ENCODE results near the gene POLE.
"Not testable (repeated sequence)": the region's sequence is repeated elsewhere in the genome, so short reads cannot be mapped to it uniquely, and the experiment has no call there.

Gene POLE

GRCh38 chr12:132695431-132695830, 8.3 kb upstream of the POLE start:
- no peaks in the 10 kb centered on the region for H3K4me1 ChIP-seq (ENCODE audit: insufficient read depth, low read length, poor library complexity, severe bottlenecking)
- H3K4me3 ChIP-seq (ENCODE audit: low read length, poor library complexity, severe bottlenecking) = no peak overlapping the region
- H3K9me2 ChIP-seq (replicated peaks; ENCODE audit: low read depth, low read length) = no peaks in the 10 kb centered on the region
- no peak overlapping the region for H3K4me2 ChIP-seq (ENCODE audit: low read depth, low read length, poor library complexity, severe bottlenecking)
- no peaks in the 10 kb centered on the region for H3K9me3 ChIP-seq (ENCODE audit: insufficient read depth, low read depth, low read length)
- TF ChIP-seq, protein P1, sequence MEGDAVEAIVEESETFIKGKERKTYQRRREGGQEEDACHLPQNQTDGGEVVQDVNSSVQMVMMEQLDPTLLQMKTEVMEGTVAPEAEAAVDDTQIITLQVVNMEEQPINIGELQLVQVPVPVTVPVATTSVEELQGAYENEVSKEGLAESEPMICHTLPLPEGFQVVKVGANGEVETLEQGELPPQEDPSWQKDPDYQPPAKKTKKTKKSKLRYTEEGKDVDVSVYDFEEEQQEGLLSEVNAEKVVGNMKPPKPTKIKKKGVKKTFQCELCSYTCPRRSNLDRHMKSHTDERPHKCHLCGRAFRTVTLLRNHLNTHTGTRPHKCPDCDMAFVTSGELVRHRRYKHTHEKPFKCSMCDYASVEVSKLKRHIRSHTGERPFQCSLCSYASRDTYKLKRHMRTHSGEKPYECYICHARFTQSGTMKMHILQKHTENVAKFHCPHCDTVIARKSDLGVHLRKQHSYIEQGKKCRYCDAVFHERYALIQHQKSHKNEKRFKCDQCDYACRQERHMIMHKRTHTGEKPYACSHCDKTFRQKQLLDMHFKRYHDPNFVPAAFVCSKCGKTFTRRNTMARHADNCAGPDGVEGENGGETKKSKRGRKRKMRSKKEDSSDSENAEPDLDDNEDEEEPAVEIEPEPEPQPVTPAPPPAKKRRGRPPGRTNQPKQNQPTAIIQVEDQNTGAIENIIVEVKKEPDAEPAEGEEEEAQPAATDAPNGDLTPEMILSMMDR (conservative IDR thresholded peaks at IDR 0.05; ENCODE audit: low read length) = no peak
- no peak for TF ChIP-seq EZH2phosphoT487 (IDR thresholded peaks at IDR 0.05; ENCODE audit: borderline replicate concordance)
- H2AFZ ChIP-seq (ENCODE audit: low read length) = no peak overlapping the region
- no peak overlapping the region for H3K9ac ChIP-seq (ENCODE audit: low read depth, low read length, poor library complexity, severe bottlenecking)
- H4K20me1 ChIP-seq (ENCODE audit: insufficient read depth, low read length, poor library complexity, severe bottlenecking) = no peaks in the 10 kb centered on the region
- peaks cover 8% of the 10 kb centered on the region for H3F3A ChIP-seq (ENCODE audit: low read depth)
- no peaks in the 10 kb centered on the region for H3K27me3 ChIP-seq (ENCODE audit: insufficient read depth, low read length, poor library complexity, severe bottlenecking)
- H3K36me3 ChIP-seq (ENCODE audit: insufficient read depth, low read length) = peaks cover 13% of the 10 kb centered on the region; the same call in 1 of the 2 replicates
- H3K79me2 ChIP-seq (ENCODE audit: insufficient read depth, low read length) = no peaks in the 10 kb centered on the region

DNA sequence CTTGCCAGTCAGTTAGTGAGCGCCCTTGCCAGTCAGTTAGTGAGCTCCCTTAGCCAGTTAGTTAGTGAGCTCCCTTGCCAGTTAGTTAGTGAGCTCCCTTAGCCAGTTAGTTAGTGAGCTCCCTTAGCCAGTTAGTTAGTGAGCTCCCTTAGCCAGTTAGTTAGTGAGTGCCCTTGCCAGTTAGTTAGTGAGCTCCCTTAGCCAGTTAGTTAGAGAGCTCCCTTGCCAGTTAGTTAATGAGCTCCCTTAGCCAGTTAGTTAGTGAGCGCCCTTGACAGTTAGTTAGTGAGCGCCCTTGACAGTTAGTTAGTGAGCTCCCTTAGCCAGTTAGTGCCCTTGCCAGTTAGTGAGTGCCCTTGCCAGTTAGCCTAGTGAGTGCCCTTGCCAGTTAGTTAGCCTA, 7.7 kb upstream of the POLE start:
- H3K4me1 ChIP-seq (ENCODE audit: insufficient read depth, low read length, poor library complexity, severe bottlenecking); H3K79me2 ChIP-seq (ENCODE audit: insufficient read depth, low read length); H3K4me3 ChIP-seq (ENCODE audit: low read length, poor library complexity, severe bottlenecking); H3K4me2 ChIP-seq (ENCODE audit: low read depth, low read length, poor library complexity, severe bottlenecking); H4K20me1 ChIP-seq (ENCODE audit: insufficient read depth, low read length, poor library complexity, severe bottlenecking); H2AFZ ChIP-seq (ENCODE audit: low read length); H3K9me3 ChIP-seq (ENCODE audit: insufficient read depth, low read depth, low read length); H3K9me2 ChIP-seq (replicated peaks; ENCODE audit: low read depth, low read length); H3K9ac ChIP-seq (ENCODE audit: low read depth, low read length, poor library complexity, severe bottlenecking); H3K27me3 ChIP-seq (ENCODE audit: insufficient read depth, low read length, poor library complexity, severe bottlenecking): not testable (repeated sequence)
- peaks cover 13% of the 10 kb centered on the region; the same call in 1 of the 2 replicates for H3K36me3 ChIP-seq (ENCODE audit: insufficient read depth, low read length)
- H3F3A ChIP-seq (ENCODE audit: low read depth) = peaks cover 12% of the 10 kb centered on the region

DNA sequence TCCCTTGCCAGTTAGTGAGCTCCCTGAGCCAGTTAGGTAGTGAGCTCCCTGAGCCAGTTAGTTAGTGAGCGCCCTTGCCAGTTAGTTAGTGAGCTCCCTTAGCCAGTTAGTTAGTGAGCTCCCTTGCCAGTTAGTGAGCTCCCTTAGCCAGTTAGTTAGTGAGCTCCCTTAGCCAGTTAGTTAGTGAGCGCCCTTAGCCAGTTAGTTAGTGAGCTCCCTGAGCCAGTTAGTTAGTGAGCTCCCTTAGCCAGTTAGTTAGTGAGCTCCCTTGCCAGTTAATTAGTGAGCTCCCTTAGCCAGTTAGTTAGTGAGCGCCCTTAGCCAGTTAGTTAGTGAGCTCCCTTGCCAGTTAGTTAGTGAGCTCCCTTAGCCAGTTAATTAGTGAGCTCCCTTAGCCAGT, 4.9 kb upstream of the POLE start:
- H3K4me1 ChIP-seq (ENCODE audit: insufficient read depth, low read length, poor library complexity, severe bottlenecking); H3K9me3 ChIP-seq (ENCODE audit: insufficient read depth, low read depth, low read length); H3K27me3 ChIP-seq (ENCODE audit: insufficient read depth, low read length, poor library complexity, severe bottlenecking); H3K4me2 ChIP-seq (ENCODE audit: low read depth, low read length, poor library complexity, severe bottlenecking); H3K9ac ChIP-seq (ENCODE audit: low read depth, low read length, poor library complexity, severe bottlenecking); H3K4me3 ChIP-seq (ENCODE audit: low read length, poor library complexity, severe bottlenecking); H2AFZ ChIP-seq (ENCODE audit: low read length); H3K9me2 ChIP-seq (replicated peaks; ENCODE audit: low read depth, low read length): not testable (repeated sequence)
- Histone ChIP-seq H3F3A (ENCODE audit: low read depth) (peaks cover 12% of the 10 kb centered on the region), H3K36me3 (ENCODE audit: insufficient read depth, low read length) (peaks cover 10% of the 10 kb centered on the region; the same call in 1 of the 2 replicates), H4K20me1 (ENCODE audit: insufficient read depth, low read length, poor library complexity, severe bottlenecking) (peaks cover 12% of the 10 kb centered on the region), H3K79me2 (ENCODE audit: insufficient read depth, low read length) (peaks cover 14% of the 10 kb centered on the region)

GRCh38 chr12:132690112-132690511, 3.0 kb upstream of the POLE start:
- Histone ChIP-seq H3K9ac (ENCODE audit: low read depth, low read length, poor library complexity, severe bottlenecking) (no peak overlapping the region), H3K9me3 (ENCODE audit: insufficient read depth, low read depth, low read length) (no peaks in the 10 kb centered on the region), H3K9me2 (replicated peaks; ENCODE audit: low read depth, low read length) (no peaks in the 10 kb centered on the region), H3K4me2 (ENCODE audit: low read depth, low read length, poor library complexity, severe bottlenecking) (peak overlapping the region; percentile 57), H4K20me1 (ENCODE audit: insufficient read depth, low read length, poor library complexity, severe bottlenecking) (peaks cover 23% of the 10 kb centered on the region), H3K27me3 (ENCODE audit: insufficient read depth, low read length, poor library complexity, severe bottlenecking) (no peaks in the 10 kb centered on the region), H3K4me1 (ENCODE audit: insufficient read depth, low read length, poor library complexity, severe bottlenecking) (peaks cover 12% of the 10 kb centered on the region), H3K4me3 (ENCODE audit: low read length, poor library complexity, severe bottlenecking) (peak overlapping the region; percentile 56), H3K79me2 (ENCODE audit: insufficient read depth, low read length) (peaks cover 33% of the 10 kb centered on the region), H2AFZ (ENCODE audit: low read length) (no peak overlapping the region), H3F3A (ENCODE audit: low read depth) (peaks cover 12% of the 10 kb centered on the region), H3K36me3 (ENCODE audit: insufficient read depth, low read length) (no peaks in the 10 kb centered on the region)
- TF ChIP-seq EZH2phosphoT487 (IDR thresholded peaks at IDR 0.05; ENCODE audit: borderline replicate concordance) = no peak
- TF ChIP-seq, protein P1 (conservative IDR thresholded peaks at IDR 0.05; ENCODE audit: low read length) = no peak
